SIG-M5 treated with dmso at 0.1 percent for 504 hours (cell line): ENCODE data around the gene ZNF19.

Source experiments
- DNase-seq: peaks from one replicate; lab custom pipeline; 2025; ENCODE audit not compliant: unreplicated experiment; lab: John Stamatoyannopoulos, UW

The ZNF19 gene

GRCh38 chr16:71491054-71491453 lies 1.9 kb upstream of the ZNF19 start:
- no peak for DNase-seq

- no peak for DNase-seq
These were observed 1.2 kb upstream of the ZNF19 start for GRCh38 chr16:71490361-71490760.

- DNase-seq: peak; percentile 89
These were observed 4.9 kb downstream of the ZNF19 start for GRCh38 chr16:71484006-71484893.

DNA sequence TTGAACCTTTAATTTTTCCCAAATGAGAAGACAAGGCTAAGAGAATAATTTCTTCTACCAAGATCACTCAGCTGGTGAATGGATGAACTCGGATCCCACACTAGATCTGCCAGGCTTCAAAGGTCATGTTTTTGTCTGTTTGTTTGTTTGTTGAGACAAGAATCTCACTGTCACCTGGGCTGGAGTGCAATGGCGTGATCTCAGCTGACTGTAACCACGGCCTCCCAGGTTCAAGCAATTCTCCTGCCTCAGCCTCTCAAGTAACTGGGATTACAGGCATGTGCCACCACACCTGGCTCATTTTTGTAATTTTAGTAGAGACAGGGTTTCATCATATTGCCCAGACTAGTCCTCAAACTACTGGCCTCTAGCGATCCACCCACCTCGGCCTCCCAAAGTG lies 6.6 kb downstream of the ZNF19 start:
- no peak for DNase-seq

- no peak for DNase-seq
These were observed 8.2 kb downstream of the ZNF19 start for GRCh38 chr16:71480956-71481355.

DNA sequence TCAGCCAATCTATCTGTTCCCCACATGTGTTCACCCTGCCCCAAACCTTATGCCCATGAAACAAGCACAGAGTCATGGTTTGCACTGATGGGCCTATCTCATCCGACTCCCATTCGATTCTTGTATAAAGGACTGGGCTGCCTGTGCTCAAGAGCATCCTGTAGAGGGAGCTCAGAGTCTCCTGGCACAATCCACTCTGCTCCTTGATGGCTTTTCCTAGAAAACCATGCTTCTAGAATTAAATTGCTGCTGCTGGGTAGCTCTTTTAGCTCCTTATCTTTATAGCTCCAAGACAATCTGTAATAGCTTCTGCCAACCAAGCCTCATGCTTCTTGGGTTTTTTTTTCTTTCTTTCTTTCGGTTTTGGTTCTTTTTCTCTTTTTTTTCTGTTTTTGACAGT lies 9.7 kb downstream of the ZNF19 start:
- DNase-seq: peak; percentile 53

- no peak for DNase-seq
These were observed 12.5 kb downstream of the ZNF19 start for GRCh38 chr16:71476457-71477124.

DNA sequence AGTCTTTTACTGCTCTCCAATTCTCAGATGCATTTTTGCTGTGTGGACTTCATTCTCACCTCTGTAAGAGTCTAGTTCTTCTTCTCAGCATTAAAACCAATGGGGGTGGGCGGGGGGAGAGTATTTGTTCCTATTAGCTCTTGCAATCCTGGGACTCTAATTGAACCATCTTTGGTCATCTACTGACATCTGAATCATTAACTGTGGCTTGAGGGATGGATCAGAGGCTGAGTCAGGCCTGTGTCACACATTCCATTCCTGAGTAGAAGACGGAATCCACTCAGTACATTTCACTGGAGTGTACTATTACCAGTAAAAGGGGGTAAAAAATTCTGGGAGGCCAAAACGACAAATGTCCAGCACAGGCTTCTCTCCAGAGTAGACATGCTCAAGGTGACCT lies 14.3 kb downstream of the ZNF19 start:
- no peak for DNase-seq

GRCh38 chr16:71473891-71474290 lies 15.2 kb downstream of the ZNF19 start:
- DNase-seq: no peak

GRCh38 chr16:71472931-71473330 lies 16.2 kb downstream of the ZNF19 start:
- no peak for DNase-seq

GRCh38 chr16:71472051-71472450 lies 17.1 kb downstream of the ZNF19 start:
- DNase-seq: no peak

DNA sequence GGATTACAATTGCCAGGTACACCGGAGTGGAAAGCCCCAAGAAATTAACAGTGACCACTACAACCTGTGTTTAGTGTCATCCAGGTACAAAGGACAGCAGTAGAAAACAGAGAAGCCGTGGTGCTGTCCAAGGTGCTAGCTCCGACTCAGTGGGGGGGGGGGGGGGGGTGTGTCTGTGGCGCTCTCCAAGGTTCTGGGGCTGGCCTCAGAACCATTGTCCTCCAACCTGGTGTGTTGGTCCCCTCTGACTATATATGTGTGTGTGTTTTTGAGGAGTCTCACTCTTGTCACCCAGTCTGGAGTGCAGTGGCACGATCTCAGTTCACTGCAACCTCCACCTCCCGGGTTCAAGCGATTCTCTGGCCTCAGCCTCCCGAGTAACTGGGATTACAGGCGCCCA lies 21.3 kb downstream of the ZNF19 start:
- DNase-seq: peak; percentile 53

DNA sequence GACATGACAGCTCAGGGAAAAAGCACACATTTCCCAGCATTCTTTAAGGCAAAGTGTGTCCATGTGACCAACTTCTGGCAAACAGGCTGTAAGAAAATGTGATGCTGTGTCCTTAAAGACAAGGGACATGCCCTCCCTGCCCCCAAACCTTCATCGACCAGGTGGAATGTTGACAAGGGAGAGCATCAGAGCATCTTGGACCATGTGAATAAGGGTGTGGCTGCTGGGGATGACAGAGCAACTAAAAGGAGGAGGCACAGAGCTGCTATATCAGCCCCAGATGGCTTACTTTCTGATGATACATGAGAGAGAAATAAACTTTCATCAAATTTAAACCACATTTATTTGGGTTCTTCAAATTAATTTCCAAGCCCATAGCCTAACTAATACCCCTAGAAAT lies 24.9 kb downstream of the ZNF19 start:
- DNase-seq: no peak

DNA sequence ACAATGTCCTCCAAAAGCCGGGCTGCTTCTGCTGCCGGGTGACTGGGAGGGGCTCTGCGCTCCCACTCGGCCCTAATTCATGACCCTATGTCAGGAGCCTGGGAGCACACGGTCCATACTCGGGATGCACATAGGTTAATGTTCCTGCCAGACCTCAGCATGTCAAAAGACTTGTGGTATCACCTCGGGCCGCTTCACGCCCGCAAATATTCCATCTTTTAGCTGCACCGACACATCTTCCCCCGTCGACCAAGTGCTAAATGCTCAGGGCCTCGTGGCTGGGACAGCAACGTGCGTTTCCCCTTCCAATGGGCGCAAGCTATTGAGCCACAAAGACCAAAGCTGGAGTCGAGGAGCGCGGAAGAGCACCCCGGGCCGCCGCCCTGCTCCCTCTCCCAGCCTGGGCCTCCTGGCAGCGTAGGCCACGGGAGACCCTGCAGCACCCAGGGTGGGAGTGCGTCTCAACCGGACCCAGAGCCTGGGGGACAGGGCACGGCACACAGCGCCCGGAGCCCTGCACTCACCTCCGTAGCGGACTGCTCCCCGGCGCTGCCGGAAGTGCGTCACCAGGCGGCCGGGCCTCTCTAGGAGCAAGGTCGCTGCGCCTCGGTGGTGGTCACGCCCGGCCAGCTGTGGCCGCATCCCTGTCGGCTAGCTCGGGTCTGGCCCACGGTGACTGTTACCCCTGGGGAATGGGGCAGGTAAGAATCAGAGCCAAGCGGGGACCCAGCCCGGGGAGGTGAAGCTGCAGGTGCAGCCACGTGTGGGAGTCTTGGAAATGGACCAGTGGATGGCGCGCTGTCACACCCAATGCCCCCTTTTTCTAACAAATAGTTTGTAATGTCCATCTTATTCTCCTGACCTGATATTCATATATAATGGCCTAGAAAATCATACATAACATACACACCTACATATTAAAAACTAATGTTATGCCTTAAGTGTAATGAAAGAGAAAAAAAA lies 27.2 kb downstream of the ZNF19 start, which contains the start of gene ZNF23:
Gene ZNF23 (minus strand): TSS at position 562 of the 963 bp plus-strand sequence. CDS start 5,451 bp downstream, outside the sequence.
- peak; percentile 57 for DNase-seq

DNA sequence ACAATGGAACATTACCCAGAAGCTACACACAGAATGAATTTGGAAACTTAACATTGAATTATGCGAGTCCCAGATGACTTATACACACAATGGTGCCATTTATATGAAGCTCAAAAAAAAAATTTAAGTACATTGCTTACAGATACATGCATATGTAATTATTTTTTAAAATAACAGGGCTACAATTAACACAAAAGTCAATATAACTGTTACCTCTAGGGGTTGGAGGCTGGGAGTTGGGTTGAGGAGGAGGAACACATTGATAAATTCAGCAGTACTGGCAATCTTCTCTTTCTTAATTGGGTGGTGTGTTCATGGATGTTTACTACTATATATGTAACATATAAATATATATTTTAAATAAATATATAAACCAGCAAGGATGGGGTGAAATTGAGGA lies 28.2 kb downstream of the ZNF19 start:
- no peak for DNase-seq

DNA sequence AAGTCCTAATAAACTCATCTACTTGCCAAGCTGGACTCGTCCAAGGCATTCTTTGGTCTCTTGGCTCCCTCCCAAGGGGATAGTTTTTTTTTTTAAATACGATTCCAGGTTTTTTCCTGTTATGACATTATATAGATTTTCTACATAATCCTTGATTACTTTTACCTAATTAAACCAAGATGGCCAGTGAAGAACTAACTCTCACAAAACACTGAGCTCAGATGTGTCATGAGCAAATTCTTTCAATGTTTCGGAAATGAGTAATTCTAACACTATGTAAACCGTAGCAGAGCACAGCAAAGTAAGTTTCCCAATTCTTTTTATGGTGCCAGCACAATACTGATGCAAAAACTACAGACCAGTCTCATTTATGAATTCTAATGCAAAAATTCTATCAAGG lies 28.9 kb downstream of the ZNF19 start:
- DNase-seq: no peak

DNA sequence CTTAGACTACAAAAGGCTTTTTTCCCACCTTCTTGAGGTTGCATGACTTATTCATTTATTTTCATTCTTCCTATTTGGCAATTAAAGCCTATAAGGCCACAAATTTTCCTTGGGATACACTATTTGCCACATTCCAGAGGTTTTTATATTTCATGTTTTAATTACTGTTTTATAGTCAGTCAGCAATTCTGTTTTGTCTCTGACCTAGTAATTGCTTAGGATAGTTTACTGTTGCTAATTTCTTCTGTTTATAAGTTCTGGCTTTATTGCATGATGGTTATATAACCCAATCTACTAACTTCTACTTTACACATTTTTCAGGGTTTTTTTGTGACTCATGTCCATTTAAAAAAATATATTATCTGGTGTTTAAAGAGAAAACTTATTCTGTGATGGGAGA lies 29.6 kb downstream of the ZNF19 start:
- no peak for DNase-seq

- DNase-seq: no peak
These were observed 32.3 kb downstream of the ZNF19 start for GRCh38 chr16:71456801-71457200.

GRCh38 chr16:71453036-71453435 lies 36.1 kb downstream of the ZNF19 start:
- DNase-seq: no peak

DNA sequence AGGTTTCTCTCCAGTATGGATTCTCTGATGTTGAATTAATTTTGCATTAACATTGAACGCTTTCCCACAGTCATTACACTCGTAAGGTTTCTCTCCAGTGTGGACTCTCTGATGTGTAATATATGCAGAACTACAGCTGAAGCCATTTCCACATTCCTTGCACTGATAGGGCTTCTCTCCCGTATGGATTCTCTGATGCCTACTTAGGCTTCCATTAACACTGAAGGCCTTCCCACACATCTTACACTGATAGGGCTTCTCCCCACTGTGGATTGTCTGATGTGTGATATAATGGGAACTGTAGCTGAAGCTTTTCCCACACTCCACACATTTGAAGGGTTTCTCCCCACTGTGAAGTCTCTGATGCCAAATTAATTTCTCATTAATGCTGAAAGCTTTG lies 40.1 kb downstream of the ZNF19 start:
- no peak for DNase-seq

- DNase-seq: no peak
These were observed 40.8 kb downstream of the ZNF19 start for GRCh38 chr16:71448274-71448866.
